NCI-H1105 treated with DMSO at 0.1 percent for 48 hours (cell line): ENCODE data around the gene CHRNA9.
"Not testable (repeated sequence)": the region's sequence is repeated elsewhere in the genome, so short reads cannot be mapped to it uniquely, and the experiment has no call there.

Source experiments
- DNase-seq: peaks from one replicate; lab custom pipeline; 2025; lab: John Stamatoyannopoulos, UW

Gene CHRNA9

GRCh38 chr4:40334591-40335524 is at the start of gene CHRNA9:
TSS of gene CHRNA9 (plus strand) at chr4:40335333. CDS start at chr4:40335468, 135 bp downstream.
- no peak for DNase-seq

DNA sequence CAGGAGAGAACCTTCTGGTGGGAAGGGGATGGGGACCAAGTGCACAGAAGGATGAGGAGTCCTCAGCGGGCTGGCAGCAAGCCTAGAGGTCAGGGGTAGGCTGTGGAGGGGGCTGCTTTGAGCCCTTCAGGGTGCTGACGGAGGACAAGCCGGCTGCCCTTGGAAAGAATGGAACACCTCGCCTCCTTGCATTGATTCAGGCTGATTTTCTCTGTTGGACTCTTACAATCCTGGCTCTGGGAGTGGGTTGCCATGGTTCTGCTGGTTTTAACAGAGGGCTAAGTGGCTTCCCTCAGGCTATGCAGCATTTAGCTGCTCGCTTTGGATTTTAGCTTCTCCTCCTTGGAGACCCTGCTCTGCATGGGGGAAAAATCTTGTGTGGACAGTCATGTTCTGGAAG is 49.4 kb upstream of the CHRNA9 start:
- no peak for DNase-seq

GRCh38 chr4:40288566-40288965 is 46.6 kb upstream of the CHRNA9 start:
- DNase-seq: no peak

DNA sequence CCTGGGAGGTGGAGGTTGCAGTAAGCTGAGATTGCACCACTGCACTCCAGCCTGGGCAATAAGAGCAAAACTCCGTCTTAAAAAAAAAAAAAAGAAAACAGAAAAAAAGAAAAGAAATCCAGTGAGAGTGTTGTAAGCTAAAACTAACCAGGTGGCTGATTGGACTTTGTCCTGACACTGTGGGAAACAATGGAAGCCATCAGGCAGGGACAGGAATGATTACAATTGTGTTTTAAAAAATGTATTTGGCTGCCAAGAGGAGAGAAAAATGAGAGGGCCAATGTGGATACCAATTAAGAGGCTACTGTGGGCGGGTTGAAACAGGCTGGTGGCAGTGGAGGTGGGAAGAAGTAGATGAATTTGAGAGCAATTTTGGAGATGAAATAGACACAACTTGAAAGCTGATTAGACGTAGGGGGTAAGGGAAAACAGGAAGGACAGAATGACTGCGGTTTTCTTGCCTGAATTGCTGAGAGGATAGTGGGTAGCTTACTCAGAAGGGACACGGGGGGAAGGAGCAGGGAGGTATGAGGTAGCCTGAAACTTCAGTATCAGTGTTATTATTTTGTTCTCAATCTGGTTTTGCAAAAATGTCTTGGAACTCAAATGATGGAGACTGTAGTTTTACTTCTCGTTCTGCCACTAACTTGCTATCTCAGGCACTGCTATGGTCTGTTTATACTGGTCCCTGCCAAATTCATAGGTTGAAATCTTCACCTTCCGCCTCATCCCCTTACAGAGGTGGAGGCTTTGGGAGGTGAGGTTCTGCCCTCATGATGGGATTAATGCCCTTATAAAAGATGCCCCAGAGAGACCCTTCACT is 45.6 kb upstream of the CHRNA9 start:
- DNase-seq: peak; percentile 43

GRCh38 chr4:40290611-40291186 is 44.4 kb upstream of the CHRNA9 start:
- DNase-seq: not testable (repeated sequence)

- DNase-seq: no peak
These were observed 42.8 kb upstream of the CHRNA9 start for GRCh38 chr4:40292313-40292759.

GRCh38 chr4:40294339-40294738 is 40.8 kb upstream of the CHRNA9 start:
- DNase-seq: no peak

- not testable (repeated sequence) for DNase-seq
These were observed 40.1 kb upstream of the CHRNA9 start for GRCh38 chr4:40295030-40295429.

DNA sequence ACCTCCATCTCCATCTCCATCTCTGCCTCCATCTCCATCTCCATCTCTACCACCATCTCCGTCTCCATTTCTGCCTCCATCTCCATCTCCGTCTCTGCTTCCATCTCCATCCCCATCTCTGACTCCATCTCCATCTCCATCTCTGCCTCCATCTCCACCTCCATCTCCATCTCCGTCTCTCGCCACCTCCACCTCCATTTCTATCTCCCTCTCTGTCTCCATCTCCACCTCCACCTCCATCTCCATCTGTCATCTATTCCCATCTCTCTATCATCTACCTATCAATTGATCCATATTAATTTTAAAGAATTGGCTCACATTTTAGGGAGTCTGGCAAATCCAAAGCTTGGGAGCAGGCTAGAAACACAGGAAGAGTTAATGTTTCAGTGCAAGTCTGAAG is 39.6 kb upstream of the CHRNA9 start:
- DNase-seq: no peak

DNA sequence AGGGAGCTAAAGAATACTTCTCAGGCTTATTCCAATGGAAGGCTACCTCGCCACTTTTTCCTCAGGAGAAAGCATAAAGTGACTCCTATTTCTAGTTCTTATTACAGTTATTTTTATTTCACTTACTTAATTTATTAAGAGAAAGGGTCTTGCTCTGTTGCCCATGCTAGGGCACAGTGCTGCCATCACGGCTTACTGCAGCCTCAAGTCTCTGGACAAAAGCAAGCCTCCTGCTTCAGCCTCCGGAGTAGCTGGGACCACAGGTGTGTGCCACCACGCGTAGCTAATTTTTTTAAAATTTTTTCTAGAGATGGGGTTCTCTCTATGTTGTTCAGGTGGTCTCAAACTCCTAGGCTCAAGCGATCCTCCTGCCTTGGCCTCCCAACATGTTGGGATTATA is 36.0 kb upstream of the CHRNA9 start:
- DNase-seq: no peak

- no peak for DNase-seq
These were observed 35.3 kb upstream of the CHRNA9 start for GRCh38 chr4:40299811-40300292.

DNA sequence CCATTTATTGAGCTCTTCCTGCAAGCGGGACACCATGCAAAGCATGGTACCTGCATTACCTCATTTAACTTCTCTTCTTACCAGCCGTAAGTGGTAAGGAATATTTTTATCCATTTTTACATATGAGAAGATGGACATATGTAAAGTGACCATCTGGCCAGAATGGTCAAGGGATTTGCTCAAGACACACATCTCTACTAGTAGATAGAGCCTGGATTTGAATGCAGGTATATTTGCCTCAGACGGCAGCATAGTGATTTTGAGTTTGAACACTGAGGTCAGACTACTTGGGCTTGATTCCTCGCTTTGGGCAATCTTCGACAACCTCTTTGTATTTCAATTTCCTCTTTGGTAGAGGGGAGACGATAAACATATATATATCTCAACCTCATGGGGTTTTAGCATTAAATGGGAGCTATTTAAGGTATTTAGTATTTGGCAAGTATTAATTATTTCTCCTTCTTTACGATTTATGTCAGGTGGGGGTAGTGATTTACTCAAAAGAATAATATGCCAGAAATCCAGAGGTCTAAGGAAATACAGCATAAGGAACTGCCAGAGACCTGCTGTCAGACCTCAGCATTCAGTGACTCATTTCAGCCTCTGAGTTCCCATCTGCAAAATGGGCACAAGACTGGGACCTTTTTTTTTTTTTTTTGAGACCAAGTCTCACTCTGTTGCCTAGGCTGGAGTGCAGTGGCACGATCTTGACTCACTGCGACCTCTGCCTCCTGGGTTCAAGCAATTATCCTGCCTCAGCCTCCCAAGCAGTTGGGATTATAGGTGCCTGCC is 34.6 kb upstream of the CHRNA9 start:
- DNase-seq: no peak

DNA sequence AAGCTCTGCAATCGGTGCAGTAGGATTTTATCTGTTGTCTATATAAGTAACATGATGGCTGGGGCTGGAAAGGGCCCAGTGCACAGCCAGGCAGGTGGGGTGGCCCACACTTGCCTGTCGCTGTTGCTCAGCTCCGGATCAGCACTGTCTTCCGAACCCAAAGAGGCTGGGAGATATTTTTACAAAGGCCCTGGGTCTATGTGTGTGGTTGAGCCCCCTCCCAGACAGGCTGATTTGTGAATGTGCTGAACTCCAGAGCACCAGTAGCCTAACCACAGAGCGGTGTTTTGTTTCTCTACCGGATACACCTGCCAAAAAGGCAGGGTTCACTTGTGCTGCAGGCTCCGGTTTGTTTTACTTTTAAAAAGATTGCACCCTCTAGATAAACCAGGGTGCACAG is 33.5 kb upstream of the CHRNA9 start:
- no peak for DNase-seq

DNA sequence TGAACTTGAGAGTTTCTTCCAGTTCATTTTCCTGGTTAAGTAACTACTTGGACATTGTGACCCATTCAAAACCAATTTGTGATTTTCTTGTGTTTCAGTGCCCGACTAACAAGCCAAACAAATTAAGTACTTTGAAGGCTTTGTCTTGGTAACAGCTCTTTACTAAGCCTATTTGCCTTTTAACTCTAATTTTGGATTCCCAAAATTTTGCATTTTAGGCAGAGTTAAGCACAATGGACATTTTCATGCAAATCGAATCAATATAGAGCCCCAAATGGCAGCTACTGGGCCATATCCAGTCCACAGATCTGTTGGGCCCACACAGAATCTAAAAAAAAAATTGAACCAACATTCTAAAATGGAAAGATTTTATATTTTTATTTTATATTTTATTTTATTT is 31.4 kb upstream of the CHRNA9 start:
- DNase-seq: no peak

DNA sequence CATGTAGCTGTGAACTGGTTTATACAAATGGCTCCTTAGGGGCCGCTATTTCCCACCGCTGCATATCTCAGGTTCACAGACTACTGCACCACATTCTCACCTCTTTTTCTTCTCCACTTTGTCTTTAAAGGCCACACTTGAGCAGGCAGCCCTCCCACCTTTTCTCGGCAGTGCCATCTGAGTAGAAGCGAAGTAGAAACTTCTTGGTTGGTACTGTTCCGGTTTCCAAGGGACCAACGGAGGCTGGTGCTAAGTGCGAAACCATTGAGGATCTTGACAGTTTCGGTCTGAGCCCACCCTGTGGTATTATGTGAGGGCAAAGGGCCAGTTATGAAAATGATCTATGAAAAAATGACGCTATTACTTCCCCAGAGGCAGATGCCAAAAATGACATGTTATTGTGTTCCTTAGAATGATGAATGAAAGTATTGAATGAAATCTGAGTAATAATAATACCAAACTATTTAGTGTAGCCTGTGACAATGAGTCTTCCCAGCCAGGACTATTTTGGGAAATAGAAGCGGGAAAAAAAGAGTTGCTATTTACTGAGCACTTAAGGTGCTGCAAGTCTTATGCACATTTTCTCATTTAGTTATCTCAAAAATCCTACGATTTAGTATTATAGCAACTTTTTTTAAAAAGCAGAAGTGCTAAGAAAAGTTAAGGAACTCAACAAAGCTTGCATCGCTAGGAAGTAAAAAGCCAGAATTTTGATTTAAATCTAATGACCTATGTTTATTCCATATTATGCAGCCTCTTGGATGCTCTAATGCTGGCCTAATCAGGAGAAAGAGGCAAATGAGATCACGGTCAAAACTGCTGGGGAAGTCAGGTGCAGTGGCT is 29.6 kb upstream of the CHRNA9 start:
- no peak for DNase-seq

- DNase-seq: no peak
These were observed 28.9 kb upstream of the CHRNA9 start for GRCh38 chr4:40306226-40306625.

DNA sequence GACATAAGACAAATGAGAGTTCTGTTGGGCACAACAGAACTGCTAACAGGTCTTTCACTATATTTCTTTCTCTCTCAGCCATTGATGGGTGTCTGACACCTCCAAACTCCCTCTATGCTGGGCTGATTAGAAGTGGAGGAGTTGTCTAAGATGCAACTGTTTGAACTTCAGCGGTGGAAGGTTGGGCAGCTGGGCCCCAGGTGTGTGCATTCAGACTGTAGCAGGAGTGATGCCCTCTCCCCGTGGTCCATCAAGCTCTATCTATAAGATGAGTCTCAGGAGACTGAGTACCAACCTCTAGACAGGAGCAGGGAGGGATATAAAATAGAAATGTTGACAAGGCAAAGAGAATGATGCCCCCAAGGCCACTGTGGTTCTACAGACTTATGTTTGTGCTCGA is 28.2 kb upstream of the CHRNA9 start:
- no peak for DNase-seq

- no peak for DNase-seq
These were observed 27.3 kb upstream of the CHRNA9 start for GRCh38 chr4:40307627-40308497.

DNA sequence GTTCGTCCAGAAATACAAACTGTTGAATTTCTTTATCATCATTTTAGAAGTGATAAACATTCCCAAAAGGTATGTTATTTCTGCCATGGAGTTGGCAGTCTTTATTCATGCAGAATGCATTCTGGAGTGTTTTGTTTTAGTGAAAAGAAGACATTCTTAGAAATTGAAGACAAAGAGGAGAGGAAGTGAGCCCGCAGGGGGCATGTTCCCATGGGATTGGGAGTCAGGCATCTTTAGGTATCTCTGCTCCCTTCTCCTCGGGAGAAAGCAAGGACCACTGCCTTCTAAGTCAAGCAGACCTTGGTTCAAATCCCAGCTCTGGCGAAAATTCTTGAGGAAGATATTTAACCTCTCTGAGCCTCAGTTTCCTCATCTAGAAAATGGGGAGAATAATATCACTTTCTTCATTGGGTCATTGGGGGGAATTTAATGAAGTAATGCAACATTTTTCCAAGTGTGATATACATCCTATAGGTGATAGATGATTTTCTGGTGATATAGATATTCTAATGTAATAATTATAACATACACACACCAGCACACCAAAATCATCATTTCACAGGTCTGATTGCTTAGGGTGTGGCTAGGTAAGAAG is 26.5 kb upstream of the CHRNA9 start:
- DNase-seq: no peak
